GM18867 (cell line): ENCODE data around the gene CNEP1R1.

Experiments used
- ATAC-seq: cut with Tn5 transposase; IDR thresholded peaks from one replicate; pipeline ENCODE4 v1.9.1; 2021; ENCODE audit warnings: mild to moderate bottlenecking, moderate library complexity; ENCODE audit not compliant: unreplicated experiment

The CNEP1R1 gene

DNA sequence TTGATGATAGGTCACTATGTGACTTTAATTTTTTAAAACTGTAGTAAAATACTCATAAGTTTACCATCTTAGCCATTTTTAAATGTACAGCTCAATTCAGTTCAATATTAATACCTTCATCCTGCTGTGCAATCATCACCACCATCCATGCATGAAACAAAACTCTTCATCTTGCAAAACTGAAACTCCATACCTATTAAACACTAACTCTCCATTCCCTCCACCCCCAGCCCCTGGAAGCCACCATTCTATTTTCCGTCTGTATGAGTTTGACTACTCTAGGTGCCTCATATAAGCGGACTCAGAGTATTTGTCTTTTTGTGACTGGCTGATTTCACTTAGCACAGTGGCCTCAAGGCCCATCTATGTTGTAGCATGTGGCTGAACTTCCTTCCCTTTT, 9.4 kb upstream of the CNEP1R1 start:
- ATAC-seq, result no peak

DNA sequence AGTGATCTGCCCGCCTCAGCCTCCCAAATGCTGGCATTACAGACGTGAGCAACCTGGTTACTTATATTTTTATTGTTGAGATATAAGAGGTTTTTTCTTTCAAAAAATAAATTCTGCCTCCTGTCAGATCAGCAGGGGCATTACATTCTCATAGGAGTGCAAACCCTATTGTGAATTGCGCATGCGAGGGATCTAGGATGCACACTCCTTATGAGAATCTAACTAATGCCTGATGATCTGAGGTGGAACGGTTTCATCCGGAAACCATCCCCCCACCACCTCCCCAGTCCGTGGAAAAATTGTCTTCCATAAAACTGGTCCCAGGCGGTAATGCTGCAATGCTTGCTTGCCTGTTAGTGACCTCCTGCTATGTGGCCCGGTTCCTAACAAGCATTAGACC, 7.5 kb upstream of the CNEP1R1 start:
- no peak for ATAC-seq

DNA sequence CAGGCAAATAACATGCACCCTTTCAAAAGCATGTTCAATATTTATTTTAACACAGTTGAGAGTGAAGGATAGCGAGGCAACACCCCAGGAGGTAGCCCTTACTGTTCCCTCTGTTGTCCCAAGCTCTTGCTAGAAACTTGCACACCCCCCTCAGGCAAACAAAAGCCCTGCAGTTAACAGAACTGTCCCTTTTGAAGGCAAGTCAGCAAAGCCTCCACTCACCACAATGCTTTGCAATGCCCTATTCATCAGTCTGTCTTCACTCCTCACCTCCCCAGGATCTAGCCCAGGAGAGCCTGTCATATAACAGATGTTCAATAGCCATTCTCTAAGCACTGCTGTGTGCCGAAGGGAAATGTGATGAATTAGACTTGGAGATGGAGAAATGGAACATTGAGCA, 3.5 kb upstream of the CNEP1R1 start:
- no peak for ATAC-seq

DNA sequence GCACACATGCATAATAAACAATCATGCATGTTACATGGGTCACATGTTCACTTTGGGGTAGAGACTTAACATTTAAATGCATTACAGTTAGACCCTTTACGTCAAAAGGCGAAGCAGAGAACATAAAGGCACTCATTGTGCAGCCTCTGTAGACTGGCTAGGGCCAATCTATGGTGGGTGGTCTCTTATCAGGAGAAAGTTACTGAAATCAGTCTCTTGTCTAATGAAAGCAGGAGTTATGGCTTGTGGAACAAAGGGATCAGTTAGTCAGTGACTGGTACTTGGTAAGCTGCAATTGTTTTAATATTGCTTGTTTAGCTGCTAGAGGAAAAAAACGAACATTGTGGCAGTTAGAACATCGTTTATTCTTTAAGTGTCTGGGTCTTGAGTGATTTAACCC, 1.4 kb upstream of the CNEP1R1 start:
- ATAC-seq, result no peak

DNA sequence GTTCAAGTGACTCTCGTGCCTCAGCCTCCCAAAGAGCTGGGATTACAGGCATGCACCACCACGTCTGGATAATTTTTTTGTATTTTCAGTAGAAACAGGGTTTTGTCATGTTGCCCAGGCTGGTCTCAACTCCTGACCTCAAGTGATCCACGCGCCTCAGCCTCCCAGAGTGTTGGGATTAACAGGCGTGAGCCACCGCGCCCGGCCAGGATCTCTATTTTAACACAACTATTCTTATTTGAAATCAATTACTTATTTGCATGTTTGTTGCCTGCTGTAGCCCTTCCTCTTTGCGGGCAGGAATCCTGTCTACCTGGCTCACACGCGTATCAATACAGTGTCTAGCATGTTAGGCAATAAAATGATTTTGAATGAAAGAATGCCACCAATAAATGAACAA, 818 bp upstream of the CNEP1R1 start:
- no peak for ATAC-seq

DNA sequence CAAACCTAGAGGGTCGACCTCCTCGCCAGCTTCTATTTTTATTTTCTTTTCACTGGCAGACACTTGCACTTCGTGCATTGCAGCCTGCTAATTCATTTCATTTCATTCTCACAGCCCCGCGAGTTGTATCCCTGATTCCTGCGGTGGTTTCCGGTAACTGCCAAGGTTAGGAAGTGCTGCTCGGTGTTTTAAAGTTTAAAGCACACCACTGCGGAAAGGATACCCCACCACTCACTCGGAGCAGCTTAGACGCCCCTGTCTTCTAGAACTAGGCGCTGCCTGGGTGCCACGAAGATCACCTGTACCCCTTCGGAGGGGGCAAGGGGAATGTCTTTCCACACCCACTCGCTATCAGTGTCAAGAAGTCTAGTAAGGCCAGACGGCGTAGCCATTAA, 509 bp downstream of the CNEP1R1 start:
- ATAC-seq, result peak; percentile 6

DNA sequence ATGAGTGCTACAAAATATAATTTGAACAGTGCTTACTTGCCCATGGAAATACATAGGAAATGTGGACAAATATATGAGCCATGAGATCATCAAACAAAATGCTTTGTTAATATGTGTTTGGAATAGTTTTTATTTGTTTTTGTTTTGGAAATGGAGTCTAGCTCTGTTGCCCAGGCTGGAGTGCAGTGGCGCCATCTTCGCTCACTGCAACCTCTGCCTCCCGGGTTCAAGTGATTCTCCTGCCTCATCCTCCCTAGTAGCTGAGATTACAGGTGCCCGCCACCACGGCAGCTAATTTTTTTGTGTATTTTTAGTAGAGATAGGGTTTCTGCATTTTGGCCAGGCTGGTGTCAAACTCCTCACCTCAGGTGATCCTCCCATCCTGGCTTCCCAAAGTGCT, 2.8 kb downstream of the CNEP1R1 start:
- ATAC-seq, result no peak

DNA sequence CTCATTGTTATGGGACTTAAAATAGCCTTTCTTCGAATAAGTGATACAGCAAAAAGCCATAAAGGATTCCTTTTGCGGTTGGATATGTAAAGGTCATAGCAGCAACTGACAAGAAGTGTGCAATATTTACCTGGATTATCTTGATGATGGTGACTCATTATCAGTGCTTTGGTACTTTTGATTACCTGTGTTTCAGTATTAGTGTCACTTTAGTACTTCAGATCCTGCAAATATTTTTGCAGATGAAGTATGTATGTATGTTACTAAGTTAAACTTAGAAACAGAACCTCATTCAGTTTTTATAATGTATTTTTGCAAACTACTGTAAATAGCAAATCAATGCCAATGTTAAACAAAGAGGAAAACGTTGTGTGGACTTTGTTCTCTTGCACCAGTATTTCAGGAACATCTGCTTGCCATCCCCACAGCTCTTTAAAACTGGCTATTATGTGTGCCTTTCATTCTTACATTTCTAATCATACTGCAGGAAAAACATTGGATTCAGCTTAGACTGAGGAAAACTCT, 10.5 kb downstream of the CNEP1R1 start:
- no peak for ATAC-seq

DNA sequence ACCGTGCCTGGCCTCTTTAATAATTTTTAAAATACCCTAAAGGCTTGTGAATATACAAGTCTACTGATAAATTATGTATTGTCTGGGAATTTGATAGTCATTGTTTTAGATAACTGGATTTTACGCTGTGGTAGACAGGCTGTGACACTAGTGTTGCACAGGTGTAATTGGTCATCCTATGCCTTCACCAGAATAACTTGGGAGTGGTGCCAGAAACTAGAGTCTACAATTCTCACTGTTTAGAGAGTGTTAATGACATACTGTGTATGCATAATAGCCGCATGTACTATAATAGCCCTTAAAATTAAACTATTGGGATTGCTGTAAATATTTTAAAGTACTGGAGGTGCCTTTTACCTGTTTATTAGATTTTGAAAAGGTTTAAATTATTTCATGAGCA, 11.4 kb downstream of the CNEP1R1 start:
- ATAC-seq, result no peak

DNA sequence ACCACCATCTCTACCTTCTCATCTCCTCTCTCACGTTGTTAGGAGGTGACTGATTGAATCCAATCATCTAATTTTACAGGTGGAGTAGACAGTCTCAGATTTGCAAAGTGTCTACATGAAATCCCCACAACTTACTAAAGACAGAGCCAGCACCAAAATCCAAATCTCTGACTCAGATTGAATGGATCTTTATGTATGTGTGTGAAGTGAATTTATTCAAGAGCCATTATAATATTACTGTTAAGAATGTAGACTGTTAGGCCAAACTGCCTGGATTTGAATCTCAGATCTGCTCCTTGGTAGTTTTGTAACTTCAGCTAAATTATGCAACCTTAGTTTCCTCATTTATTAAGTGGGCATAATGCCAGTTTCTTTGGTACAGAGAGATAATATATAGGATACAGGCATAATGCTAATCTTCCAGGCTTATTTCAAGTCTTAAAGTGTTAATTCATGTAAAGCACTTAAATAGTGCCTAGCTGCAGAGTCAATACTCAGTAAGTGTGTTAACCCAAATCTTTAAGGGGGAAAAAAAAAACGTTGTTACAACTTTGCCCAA, 12.7 kb downstream of the CNEP1R1 start:
- no peak for ATAC-seq

DNA sequence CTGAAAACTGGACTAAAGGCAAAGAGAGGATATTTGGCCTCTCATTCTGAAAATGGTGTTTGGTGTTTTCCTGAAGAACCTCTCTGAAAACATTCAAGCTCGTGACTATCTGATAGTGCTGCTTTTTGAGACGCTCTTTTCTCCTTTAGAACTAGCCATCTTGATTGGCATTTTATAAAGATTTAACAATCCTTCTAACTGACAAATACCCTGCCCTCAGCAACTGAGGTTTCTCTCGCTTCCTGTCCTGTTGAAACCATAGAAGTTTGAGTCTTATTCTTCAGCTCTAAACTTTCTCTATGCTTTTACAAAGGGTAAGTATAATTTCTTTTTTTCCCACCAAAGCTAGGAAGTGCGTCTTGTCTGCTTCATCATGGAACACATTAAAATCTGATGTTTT, 13.3 kb downstream of the CNEP1R1 start:
- no peak for ATAC-seq

DNA sequence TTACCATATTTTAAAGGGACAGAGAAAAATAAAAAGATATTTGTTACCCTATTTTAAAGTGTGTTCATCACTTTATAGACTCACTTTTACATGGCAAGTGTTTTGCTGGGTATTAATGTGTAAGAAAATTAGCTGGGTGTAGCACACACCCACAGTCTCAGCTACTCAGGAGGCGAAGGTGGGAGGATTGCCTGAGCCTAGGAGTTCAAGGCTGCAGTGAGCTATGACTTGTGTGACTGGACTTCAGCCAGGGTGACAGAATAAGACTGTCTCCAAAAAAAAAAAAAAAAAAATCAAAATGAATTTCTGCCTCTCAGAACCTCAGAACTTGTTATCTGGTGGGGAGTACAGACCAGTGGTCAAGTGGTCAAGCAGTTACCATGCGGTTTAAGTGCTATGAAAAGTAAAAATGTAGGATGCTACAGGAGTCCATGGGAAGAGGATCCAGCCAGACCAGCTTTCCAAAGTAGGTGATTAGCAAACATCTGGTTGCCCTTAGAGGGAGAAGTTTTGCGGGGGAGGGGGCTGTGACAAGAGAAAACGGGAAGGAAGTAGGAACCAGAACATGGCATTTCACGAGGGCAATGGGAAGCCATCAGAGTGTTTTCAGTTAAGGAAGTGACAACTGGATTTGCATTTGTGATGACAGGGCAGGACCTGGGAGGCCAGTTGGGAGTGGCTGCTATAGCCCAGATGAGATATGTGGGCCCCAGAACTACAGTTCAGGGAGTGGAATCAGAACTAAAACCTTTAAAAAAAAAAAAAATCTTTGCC, 13.9 kb downstream of the CNEP1R1 start:
- ATAC-seq, result no peak

DNA sequence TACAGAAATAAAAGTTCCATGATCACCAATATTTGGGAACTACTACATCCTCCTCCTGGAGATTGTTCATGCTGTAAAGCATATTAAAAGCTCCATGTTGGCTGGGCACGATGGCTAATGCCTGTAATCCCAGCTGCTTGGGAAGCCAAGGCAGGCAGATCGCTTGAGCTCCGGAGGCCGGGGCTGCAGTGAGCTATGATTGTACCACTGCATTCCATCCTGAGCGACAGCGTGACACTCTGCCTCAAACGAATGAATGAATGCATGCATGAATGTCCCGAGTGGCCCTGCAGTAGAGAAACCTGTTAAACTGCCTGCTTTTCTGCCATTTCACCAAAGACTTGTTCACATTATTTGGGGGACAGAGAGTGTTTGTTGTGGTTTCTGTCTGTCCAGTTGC, 15.0 kb downstream of the CNEP1R1 start:
- no peak for ATAC-seq

DNA sequence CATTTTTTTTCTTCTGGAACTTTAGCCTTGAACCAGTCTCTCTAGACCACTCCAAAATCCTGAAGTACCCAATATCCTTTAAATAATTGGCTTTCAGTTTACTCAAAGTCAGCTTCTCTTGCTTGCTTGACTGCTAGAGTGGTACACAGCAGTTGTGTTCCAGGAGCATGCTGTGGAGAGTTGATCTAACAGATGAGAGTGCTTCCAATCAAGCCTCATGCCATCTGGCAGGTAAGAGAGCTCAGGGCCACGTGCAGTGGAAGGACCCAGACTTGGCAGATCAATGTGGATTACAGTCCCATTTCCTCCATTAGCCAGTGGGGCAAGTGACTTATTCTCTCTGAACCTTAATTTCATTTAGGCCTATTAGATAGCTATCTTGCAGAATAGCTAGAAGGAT, 15.7 kb downstream of the CNEP1R1 start:
- ATAC-seq, result no peak

DNA sequence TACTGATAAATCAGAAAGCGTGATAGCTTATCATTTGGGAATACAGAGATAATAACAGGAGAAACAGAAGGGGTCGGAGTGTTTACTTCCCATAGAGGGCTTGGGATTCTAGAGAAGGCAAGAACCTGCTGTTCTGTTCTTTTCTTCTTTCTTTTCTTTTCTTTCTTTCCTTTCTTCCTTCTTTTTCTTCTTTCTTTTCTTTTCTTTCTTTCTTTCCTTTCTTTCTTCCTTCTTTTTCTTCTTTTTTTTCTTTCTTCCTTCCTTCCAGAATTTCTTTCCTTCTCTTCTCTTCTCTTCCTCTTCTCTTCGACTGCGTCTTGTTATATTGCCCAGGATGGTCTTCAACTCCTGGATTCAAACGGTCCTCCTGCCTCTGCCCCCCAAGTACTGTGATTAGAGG, 18.3 kb downstream of the CNEP1R1 start:
- ATAC-seq, result no peak

DNA sequence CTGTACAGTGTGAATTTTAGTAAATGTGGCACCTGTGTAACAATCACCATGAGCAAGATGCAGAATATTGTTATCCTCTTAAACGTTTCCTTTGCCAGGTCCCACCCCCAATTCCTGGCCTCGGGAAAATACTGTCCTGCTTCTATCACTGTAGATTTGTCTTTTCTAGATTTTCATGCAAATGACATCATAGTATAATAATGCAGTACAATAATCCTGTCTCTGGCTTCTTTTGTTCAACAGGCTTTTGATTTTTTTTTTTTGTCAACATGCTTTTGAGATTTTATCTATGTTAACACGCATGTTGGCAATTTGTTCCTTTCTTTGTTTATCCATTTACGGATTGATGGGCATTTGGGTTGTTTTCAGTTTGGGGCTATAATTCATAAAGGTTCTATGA, 20.4 kb downstream of the CNEP1R1 start:
- ATAC-seq, result no peak

DNA sequence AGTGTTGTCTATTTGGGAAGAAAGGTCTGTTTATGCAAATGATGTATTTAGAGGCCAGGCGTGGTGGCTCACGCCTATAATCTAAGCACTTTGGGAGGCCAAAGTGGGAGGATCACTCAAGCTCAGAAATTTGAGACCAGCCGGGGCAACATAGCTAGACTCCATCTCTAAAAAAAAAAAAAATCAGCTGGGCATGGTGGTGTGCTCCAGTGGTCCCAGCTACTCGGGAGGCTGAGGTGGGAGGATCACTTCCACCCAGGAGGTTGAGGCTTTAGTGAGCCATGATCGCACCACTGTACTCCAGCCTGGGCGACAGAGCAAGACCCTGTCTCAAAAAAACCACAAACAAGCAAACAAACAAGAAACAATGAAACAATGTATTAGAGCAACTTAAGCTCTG, 21.8 kb downstream of the CNEP1R1 start:
- no peak for ATAC-seq

DNA sequence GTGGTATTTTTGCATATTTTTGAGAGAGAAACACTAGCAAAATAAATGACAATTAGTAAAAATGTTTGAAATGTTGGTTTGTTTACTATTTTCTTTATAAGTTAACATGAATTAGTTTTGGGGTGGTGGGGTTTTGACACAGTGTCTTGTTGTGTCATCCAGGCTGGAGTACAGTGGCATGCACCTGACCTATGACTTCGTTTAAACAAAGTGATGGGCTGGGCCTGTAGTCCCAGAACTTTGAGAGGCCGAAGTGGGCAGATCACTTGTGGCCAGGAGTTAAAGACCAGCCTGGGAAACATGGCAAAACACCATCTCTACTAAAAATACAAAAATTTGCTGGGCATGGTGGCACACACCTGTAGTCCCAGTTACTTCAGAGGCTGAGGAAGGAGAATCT, 22.8 kb downstream of the CNEP1R1 start:
- ATAC-seq, result no peak

DNA sequence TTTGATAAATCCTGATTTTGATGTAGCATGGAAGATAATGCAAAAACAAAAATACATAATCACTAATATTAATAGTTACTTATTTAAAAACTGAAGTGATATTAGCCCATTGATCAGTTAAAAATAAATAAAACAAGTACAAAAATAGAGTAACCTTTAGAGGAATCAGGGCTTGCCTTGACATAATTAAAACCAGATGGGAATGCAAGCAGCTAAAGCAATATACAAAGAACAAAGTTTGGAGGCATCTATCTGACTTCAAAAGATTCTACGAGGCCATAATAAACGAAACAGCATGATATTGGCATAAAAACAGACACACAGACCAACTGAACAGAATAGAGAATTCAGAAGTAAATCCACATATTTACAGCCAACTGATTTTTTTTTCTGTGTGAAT, 25.8 kb downstream of the CNEP1R1 start:
- ATAC-seq, result no peak

DNA sequence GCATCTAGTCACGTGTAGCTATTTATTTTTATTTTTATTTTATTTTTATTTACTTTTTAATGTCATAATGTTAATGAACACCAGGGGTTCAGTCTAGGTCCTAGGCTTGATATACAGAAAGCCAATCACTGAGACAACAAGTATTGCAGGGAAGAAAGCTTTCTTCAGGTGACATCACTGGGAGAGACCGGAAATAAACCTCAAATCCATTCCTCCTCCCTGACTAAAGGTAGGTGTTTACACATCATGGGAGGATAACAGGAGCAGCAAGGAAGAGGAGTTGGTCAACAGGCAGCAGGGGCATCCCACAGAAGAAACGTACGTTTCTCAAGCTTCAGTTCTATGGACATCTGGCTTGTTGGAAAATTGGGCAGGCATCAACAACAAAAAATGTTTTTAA, 31.2 kb downstream of the CNEP1R1 start:
- ATAC-seq, result no peak

DNA sequence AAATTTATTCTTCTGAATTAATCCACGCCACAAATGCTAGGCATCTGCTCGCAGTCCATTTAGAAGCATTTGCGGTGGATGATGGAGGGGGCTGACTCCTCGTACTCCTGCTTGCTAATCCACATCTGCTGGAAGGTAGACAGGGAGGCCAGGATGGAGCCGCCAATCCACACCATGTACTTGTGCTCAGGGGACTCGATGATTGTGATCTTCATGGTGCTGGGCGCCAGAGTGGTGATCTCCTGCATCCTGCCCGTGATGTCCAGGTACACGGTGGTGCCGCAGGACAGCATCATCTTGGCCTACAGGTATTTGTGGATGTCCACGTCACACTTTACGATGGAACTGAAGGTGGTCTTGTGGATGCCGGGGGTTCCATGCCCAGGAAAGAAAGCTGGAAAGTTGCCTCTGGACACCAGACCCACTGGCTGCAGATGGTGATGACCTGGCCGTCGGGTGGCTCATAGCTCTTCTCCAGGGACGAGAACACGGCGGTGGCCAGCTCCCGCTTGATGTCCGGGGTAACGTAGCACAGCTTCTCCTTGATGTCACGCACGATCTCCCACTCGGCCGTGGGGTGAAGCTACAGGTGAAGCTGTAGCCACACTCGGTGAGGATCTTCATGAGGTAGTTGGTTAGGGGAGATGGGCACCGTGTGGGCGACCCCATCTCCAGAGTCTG, 33.2 kb downstream of the CNEP1R1 start:
- ATAC-seq, result no peak

DNA sequence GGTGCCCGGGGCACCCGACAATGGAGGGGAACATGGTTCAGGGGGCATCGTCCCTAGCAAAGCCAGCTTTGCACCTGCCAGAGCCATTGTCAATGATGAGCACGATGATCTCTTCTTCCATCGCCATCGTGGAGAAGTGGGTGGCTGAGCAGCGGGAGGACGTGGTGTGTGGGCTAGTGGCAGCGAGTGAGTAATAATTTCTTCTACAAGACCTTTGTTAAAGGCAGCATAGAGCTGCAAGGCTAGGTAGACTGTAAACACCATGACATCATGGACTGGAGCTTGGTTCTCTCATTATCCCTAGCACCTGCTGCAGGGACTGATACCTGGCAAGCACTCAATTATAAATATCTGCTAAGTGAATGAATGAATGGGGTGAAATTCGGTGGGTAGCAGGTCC, 34.1 kb downstream of the CNEP1R1 start:
- no peak for ATAC-seq
